Osteoblast (primary cell): ENCODE measurements around the gene CDR2L. TPM values are rescaled to one million over a fixed set of nuclear protein-coding genes. Genes with fewer than 3 reads are reported as not detected.

Source experiments
- DNase-seq: peaks from one replicate; pipeline ENCODE4 v3.0.0; 2011; ENCODE audit warnings: low spot score, mixed read lengths; ENCODE audit not compliant: insufficient read length; ENCODE audit errors: missing footprints
- H2AFZ ChIP-seq: 2 replicates; pipeline ENCODE4 v1.6.0; 2011; ENCODE audit warnings: mild to moderate bottlenecking, low read length
- H3K27ac ChIP-seq: 2 replicates; pipeline ENCODE4 v1.5.1; 2011; ENCODE audit warnings: mild to moderate bottlenecking, low read depth, low read length, moderate library complexity
- H3K27me3 ChIP-seq: 2 replicates; pipeline ENCODE4 v1.6.0; 2012; ENCODE audit warnings: mild to moderate bottlenecking, control low read depth, inconsistent platforms, low read length, moderate library complexity; ENCODE audit not compliant: insufficient read depth
- H3K36me3 ChIP-seq: 2 replicates; pipeline ENCODE4 v1.5.1; 2011; ENCODE audit warnings: mild to moderate bottlenecking, low read length, control low read depth, moderate library complexity; ENCODE audit not compliant: insufficient read depth
- H3K4me1 ChIP-seq: 2 replicates; pipeline ENCODE4 v1.5.1; 2011; ENCODE audit warnings: mild to moderate bottlenecking, low read length, control low read depth, moderate library complexity; ENCODE audit not compliant: insufficient read depth
- H3K4me2 ChIP-seq: 2 replicates; pipeline ENCODE4 v1.6.0; 2011; ENCODE audit warnings: mild to moderate bottlenecking, low read length; ENCODE audit not compliant: insufficient read depth
- H3K4me3 ChIP-seq: fragments of 200-600 bp; sonication (generic); 3 replicates; pipeline ENCODE4 v1.5.1; 2012; ENCODE audit warnings: mild to moderate bottlenecking, low read length, inconsistent platforms; ENCODE audit not compliant: insufficient read depth
- H3K79me2 ChIP-seq: 2 replicates; pipeline ENCODE4 v1.6.0; 2012; ENCODE audit warnings: mild to moderate bottlenecking, low read length, control low read depth, inconsistent platforms; ENCODE audit not compliant: insufficient read depth
- H3K9me3 ChIP-seq: 2 replicates; pipeline ENCODE4 v1.5.1; 2011; ENCODE audit warnings: low read depth, low read length, control low read depth
- H4K20me1 ChIP-seq: 2 replicates; pipeline ENCODE4 v1.6.0; 2012; ENCODE audit warnings: mild to moderate bottlenecking, low read length, control low read depth; ENCODE audit not compliant: insufficient read depth
- CTCF ChIP-seq: IDR thresholded peaks from 2 replicates; pipeline ENCODE4 v1.5.1; 2011; ENCODE audit warnings: mild to moderate bottlenecking, low read depth, low read length, moderate library complexity; ENCODE audit errors: extremely low read depth
- total RNA-seq: library from RNA; depleted of rRNA; stranded (reverse); fragments of >200 nt; gene quantifications from 2 replicates; pipeline ENCODE4 v1.2.3, GENCODE V29; 2012

The CDR2L gene
- total RNA-seq, 1 donor, result 16.6 TPM

- no peaks in the 10 kb centered on the region for H3K79me2 ChIP-seq
- no peaks in the 10 kb centered on the region for H3K36me3 ChIP-seq
- no peaks in the 10 kb centered on the region for H3K9me3 ChIP-seq
- peak; percentile 85 for DNase-seq
- H3K4me2 ChIP-seq, result no peak overlapping the region
- no peak overlapping the region for H3K4me3 ChIP-seq
- peaks cover 5% of the 10 kb centered on the region for H3K4me1 ChIP-seq
- no peaks in the 10 kb centered on the region for H3K27me3 ChIP-seq
- no peaks in the 10 kb centered on the region for H4K20me1 ChIP-seq
- peak; percentile 46 for TF ChIP-seq CTCF
- H3K27ac ChIP-seq, result no peak overlapping the region
- peak overlapping the region; percentile 63 for H2AFZ ChIP-seq
These were observed 26.7 kb upstream of the CDR2L start for GRCh38 chr17:74960570-74961342.

GRCh38 chr17:74961657-74962350 is 25.6 kb upstream of the CDR2L start:
- Histone ChIP-seq H3K36me3 (no peaks in the 10 kb centered on the region), H3K4me1 (peaks cover 5% of the 10 kb centered on the region), H3K79me2 (no peaks in the 10 kb centered on the region), H4K20me1 (no peaks in the 10 kb centered on the region), H3K27me3 (no peaks in the 10 kb centered on the region), H3K9me3 (no peaks in the 10 kb centered on the region), H3K4me2 (no peak overlapping the region), H2AFZ (no peak overlapping the region), H3K27ac (no peak overlapping the region), H3K4me3 (no peak overlapping the region)
- peak; percentile 73 for TF ChIP-seq CTCF
- peak; percentile 99 for DNase-seq

- Histone ChIP-seq H3K36me3 (no peaks in the 10 kb centered on the region), H3K4me1 (peaks cover 5% of the 10 kb centered on the region), H4K20me1 (no peaks in the 10 kb centered on the region), H3K79me2 (no peaks in the 10 kb centered on the region), H3K4me3 (no peak overlapping the region), H3K9me3 (no peaks in the 10 kb centered on the region), H3K4me2 (no peak overlapping the region), H2AFZ (no peak overlapping the region), H3K27me3 (no peaks in the 10 kb centered on the region), H3K27ac (no peak overlapping the region)
- TF ChIP-seq CTCF, result no peak
- DNase-seq, result peak; percentile 82
These were observed 24.6 kb upstream of the CDR2L start for GRCh38 chr17:74962622-74963394.

- H3K4me1 ChIP-seq, result peaks cover 5% of the 10 kb centered on the region
- H3K36me3 ChIP-seq, result no peaks in the 10 kb centered on the region
- H3K27ac ChIP-seq, result no peak overlapping the region
- H3K79me2 ChIP-seq, result no peaks in the 10 kb centered on the region
- no peaks in the 10 kb centered on the region for H4K20me1 ChIP-seq
- peak; percentile 16 for TF ChIP-seq CTCF
- peak; percentile 80 for DNase-seq
- H3K27me3 ChIP-seq, result no peaks in the 10 kb centered on the region
- H3K4me3 ChIP-seq, result no peak overlapping the region
- no peak overlapping the region for H2AFZ ChIP-seq
- no peaks in the 10 kb centered on the region for H3K9me3 ChIP-seq
- H3K4me2 ChIP-seq, result no peak overlapping the region
These were observed 23.8 kb upstream of the CDR2L start for GRCh38 chr17:74963656-74964055.
